HPDE6-E6E7 (cell line): ENCODE data around the gene SF3B3.
"Not testable (repeated sequence)": the region's sequence is repeated elsewhere in the genome, so short reads cannot be mapped to it uniquely, and the experiment has no call there.

Experiments used
- DNase-seq: peaks from one replicate; pipeline ENCODE4 v3.0.0; 2011; ENCODE audit warnings: missing footprints; ENCODE audit errors: extremely low spot score

SF3B3 gene

GRCh38 chr16:70565053-70565452 is 41.4 kb downstream of the SF3B3 start:
- no peak for DNase-seq

GRCh38 chr16:70568601-70569237 is 45.1 kb downstream of the SF3B3 start:
- peak; percentile 84 for DNase-seq

DNA sequence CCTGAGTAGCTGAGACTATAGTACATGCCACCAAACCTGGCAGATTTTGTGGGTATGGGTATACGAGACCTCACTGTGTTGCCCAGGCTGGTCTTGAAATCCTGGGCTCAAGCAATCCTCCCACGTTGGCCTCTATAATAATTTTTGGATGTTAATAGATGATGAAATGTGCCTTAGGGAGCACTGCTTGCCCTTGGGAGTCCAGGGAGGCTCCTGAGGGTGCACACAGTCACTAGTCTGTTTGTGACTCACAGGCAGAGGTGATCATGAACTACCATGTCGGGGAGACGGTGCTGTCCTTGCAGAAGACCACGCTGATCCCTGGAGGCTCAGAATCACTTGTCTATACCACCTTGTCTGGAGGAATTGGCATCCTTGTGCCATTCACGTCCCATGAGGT is 46.1 kb downstream of the SF3B3 start:
- no peak for DNase-seq

DNA sequence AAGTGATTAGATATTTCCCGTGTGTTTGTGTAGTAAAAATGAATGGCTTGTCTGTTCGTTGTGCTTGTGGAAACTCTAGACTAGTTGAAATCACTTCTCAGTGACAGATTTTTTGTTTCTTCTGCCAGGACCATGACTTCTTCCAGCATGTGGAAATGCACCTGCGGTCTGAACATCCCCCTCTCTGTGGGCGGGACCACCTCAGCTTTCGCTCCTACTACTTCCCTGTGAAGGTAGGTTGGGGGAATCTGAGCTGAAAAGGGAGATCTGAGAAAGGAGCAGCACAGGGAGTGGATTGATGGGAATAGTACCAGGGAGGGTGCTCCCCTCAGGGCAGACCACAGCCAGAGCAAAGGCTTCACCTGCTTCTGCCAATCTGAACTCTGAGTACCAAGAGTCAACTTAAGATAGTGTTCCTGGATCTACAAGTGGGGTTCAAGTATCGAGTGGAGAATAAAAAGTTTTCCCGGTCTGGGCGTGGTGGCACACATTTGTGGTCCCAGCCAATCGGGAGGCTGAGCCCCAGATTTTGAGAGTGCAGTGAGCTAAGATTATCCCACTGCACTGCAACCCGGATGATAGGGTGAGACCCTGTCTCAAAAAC is 47.5 kb downstream of the SF3B3 start:
- no peak for DNase-seq

DNA sequence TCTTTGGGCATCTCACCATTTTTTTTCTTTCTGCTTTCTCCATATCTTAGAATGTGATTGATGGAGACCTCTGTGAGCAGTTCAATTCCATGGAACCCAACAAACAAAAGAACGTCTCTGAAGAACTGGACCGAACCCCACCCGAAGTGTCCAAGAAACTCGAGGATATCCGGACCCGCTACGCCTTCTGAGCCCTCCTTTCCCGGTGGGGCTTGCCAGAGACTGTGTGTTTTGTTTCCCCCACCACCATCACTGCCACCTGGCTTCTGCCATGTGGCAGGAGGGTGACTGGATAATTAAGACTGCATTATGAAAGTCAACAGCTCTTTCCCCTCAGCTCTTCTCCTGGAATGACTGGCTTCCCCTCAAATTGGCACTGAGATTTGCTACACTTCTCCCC is 48.0 kb downstream of the SF3B3 start:
- no peak for DNase-seq

- DNase-seq, result no peak
Measured at GRCh38 chr16:70572050-70572925, 48.7 kb downstream of the SF3B3 start.

DNA sequence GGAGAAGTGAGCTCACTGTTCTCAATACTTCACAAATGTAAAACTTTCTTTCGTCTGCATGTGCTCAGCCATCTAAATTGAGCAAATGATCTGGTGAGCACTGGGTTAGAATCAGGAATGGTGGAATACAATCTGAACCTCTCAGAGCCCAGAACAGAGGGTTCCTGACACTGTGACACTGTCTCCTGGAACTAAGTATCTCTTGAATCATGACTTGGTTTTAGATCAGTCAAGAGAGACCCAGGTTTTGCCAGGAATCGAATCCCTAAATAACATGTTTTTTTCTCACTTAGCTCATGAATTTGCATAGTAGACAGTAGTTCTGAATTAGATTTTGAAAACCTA is 49.3 kb downstream of the SF3B3 start:
- no peak for DNase-seq

GRCh38 chr16:70573451-70574121 is 50.0 kb downstream of the SF3B3 start:
- no peak for DNase-seq

DNA sequence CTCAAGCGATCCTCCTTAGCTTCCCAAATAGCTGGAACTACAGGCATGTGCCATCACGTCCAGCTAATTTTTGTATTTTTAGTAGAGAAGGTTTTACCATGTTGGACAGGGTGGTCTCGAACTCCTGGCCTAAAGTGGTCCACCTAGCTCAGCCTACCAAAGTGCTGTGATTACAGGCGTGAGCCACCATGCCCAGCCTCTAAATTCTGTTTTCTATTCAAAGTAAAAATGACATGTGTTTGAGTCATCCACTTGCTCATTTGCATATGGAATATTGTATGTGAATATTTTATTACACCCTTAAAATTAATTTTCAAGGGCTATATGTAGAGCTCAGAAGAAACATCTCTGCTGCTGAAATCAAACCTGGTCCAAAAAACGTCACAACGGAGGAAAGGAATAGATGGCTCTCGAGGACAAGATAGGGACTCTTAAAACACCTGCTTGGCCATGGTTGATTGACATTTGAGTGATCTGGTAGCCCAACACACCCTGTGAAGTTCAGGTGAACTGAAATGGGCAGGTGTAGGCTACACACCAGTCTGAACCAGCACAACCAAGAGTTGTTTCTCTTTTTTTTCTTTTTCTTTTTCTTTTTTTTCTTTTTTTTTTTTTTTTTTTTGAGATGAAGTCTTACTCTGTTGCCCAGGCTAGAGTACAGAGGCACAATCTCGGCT is 51.1 kb downstream of the SF3B3 start:
- DNase-seq, result no peak

DNA sequence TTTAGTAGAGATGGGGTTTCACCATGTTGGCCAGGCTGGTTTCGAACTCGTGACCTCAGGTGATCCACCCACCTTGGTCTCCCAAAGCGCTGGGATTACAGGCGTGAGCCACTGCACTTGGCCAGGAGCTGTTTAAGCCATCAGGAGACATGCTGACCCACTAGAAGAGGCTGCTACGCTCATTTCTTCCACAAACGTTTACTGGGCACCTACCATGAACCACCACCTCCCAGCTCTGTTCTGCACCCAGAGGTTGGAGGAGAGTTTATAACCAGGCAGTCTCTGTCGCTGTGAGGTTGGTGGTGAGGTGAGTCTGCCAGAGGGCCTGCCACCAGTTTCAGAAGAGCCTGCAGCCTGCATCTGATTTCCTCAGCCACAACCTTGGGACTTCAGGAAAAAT is 51.8 kb downstream of the SF3B3 start:
- DNase-seq, result no peak

DNA sequence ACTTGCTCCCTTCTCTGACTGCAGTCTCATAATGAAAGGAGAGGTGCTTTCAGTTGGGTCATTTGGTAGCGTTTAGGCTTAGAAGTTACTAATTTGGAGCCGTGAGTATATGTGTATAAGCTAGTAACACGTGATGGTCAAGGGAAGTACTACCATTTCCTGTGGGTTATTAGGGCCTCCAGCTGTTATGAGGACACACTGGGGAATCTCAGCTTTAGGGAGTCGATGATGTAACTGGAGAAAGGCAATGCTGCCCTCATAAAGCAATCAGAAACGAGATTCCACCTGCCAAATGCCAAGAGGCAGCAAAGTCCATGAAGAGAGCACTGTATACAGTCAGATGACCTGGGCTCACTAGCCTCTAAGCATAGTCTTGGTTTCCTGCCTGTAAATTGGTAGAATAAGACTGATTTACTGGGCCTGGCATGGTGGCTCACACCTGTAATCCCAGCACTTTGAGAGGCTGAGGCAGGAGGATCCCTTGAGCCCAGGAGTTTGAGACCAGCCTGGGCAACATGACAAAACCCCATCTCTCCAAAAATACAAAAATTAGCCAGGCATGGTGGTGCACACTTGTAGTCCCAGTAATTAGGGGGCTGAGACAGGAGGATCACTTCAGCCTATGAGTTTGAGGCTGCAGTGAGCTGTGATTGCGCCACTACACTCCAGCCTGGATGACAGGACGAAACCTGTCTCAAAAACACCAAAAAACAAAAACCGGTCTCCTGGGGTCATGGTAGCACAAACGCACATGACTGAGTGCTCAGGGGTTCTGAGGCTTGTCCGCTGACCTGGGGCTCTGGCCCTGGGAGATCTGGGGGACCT is 53.0 kb downstream of the SF3B3 start:
- DNase-seq, result peak; percentile 68

DNA sequence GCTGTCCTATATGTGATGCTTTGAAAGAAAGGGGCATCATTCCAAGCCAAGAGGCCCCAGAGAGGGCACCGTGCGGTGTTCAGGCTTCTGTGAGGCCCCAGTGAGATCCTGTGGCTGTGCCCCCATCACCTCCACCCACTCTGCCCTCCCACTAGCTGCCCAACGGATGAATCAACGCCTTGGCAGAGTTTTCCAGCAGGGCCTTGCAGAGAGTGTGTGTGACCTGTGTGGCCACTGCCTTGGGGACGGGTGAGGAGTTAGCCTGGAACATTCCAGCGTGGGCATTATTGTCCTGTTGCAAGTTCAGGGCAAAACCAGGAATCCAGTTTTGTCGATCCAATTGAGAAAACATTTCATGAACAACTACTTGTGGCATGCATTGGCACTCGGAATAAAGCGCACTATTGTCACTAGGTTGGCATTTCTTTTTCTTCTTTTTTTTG is 53.7 kb downstream of the SF3B3 start:
- peak; percentile 65 for DNase-seq

DNA sequence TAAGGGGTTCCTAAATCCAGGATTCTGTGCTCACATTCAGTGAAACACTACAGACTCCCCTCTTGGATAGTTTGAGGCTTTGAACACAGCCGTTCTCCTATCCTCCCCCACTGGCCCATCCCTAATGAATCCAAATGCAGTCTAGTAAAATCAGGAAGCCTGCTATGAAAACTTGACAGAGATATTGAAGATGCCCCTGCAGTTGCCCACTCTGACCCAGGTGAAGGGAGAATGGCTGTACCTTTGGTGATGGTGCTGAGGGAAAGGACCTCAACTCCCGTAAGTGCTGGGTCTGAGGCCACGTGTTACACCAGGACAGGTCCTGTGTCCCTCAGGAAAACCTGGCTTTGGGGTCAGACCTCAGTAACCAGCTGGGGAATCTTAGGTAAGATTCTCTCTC is 54.4 kb downstream of the SF3B3 start:
- no peak for DNase-seq

DNA sequence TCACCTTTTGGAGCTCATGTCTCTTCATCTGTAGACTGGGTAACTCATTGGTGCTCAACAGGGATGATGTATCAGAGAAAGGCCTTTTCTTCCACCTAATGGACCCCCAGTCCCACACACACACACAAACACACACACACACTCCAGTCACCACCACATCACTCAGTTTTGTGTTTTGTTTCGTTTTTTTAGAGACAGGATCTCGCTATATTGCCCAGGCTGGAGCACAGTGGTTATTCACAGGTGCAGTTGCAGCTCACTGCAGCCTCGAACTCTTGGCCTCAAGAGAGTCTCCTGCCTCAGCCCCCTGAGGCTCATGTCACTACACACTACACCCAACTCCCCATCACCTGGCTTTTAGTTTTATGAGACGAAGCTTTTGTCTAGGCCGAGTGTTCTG is 55.6 kb downstream of the SF3B3 start:
- no peak for DNase-seq

DNA sequence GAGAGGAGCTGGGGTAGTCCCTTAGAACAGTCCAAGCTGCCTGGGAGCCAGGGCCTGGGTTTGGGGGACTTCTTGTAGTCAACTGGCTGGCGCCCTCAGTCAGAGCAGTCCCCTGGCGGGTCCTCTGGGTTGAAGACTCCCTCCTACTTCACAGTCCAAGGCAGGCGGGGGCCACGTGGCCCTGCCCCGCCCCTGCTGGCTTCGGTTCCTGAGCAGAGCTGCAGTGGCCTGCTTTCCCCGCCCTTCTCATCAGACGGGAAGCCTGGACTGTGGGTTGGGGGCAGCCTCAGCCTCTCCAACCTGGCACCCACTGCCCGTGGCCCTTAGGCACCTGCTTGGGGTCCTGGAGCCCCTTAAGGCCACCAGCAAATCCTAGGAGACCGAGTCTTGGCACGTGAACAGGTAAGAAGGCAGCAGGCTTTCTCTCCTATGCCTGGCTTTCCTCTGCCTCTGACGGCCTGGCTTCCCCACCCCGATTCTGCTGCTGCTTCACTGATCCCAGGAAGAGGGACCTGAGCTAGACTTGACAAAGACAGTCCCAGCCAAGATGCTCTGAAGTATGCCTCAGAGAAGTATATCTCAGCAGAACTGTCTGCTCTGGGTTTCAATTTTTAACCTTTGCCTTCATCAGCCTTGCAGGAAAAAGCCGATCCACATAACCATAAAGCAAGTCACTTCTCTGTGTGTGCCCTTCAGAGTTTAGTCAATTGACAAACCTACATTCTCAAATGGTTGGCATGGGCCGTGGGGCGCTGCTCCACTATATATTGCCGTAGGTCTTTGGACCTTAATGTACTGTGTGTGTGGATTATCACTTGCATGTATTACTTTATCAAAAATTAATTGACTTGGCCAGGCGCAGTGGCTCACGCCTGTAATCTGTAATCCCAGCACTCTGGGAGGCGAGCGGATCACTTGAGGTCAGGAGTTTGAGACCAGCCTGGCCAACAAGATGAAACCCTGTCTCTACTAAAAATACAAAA is 56.3 kb downstream of the SF3B3 start:
- DNase-seq, result no peak

DNA sequence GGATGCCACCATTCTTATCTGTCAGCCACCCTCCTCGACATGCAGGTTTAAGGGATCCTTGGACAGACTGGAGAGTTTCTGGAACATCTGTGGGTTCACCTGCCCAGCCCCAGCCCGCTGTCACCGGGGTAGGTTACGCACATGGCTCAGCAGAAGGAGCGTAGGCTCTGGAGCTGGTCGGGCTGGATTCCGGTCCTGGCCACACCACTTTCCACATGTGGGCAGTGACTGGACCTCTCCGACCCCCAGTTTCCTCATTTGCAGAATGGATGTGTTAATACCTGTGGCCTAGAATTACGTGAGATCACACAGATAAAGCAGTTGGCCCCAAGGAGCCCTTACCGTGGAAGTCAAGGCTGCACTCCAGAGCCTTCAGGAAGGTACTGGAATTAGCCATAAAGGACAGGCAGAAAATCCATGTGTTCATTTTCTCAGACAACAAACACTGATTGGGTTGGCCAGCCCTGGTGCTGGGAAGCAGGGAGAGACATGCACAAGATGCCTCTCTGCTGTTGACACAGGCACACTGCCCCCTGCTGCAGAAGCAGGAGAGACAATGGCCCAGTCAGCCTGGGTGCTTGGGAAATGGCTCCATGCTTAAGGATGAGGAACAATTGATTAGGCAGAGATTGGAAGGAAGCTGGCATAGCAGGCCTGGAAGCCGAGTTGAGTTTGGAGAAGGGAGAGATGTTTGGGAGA is 58.8 kb downstream of the SF3B3 start:
- no peak for DNase-seq

GRCh38 chr16:70586731-70587130 is 63.1 kb downstream of the SF3B3 start:
- no peak for DNase-seq

DNA sequence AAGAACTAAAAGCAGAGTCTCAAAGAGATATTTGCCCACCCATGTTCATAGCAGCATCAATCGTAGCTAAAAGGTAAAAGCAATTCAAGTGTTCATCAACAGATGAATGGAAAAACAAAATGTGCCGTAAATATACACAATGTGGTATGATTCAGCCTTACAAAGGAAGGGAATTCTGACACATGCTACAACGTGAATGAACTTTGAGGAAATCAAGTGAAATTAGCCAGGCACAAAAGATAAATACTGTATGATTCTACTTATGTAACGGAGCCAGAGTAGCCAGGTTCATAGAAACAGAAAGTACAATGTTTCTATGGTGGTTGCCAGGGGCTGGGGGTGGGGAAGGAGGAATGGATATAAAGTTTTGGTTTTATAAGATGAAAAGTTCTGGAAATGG is 64.9 kb downstream of the SF3B3 start:
- no peak for DNase-seq

DNA sequence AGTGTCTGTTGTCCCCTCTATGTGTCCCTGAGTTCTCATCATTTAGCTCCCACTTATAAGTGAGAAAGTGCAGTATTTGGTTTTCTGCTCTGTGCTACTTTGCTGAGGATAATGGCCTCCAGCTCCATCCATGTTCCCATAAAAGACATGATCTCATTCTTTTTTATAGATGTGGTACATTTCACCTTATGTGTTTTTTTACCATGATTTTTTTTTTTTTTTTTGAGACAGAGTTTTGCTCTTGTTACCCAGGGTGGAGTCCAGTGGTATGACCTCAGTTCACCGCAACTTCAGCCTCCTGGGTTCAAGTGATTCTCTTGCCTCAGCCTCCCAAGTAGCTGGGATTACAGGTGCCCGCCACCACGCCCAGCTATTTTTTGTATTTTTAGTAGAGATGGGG is 65.8 kb downstream of the SF3B3 start:
- DNase-seq, result not testable (repeated sequence)
